GM18858 (cell line): ENCODE data around the gene NOXO1.
"Not testable (repeated sequence)": the region's sequence is repeated elsewhere in the genome, so short reads cannot be mapped to it uniquely, and the experiment has no call there.

Experiments
- ATAC-seq: cut with Tn5 transposase; IDR thresholded peaks from one replicate; pipeline ENCODE4 v1.9.1; 2021; ENCODE audit not compliant: unreplicated experiment

The NOXO1 gene

GRCh38 chr16:1942810-1943726, 38.2 kb downstream of the NOXO1 start, which contains the start of gene MSRB1:
MSRB1 (minus strand) TSS chr16:1943199; CDS start chr16:1943156, 43 bp downstream.
- peak; percentile 71 for ATAC-seq

- ATAC-seq, result no peak
These were observed 39.0 kb downstream of the NOXO1 start for GRCh38 chr16:1942047-1942809.

GRCh38 chr16:1941162-1942046, 39.9 kb downstream of the NOXO1 start:
- ATAC-seq, result no peak

GRCh38 chr16:1940273-1941161, 40.8 kb downstream of the NOXO1 start:
- no peak for ATAC-seq

- ATAC-seq, result not testable (repeated sequence)
These were observed 41.4 kb downstream of the NOXO1 start for GRCh38 chr16:1939833-1940232.

GRCh38 chr16:1938910-1939309, 42.4 kb downstream of the NOXO1 start:
- ATAC-seq, result no peak

- no peak for ATAC-seq
These were observed 43.0 kb downstream of the NOXO1 start for GRCh38 chr16:1938316-1938715.

GRCh38 chr16:1936945-1937479, 44.3 kb downstream of the NOXO1 start:
- no peak for ATAC-seq

GRCh38 chr16:1933097-1933661, 48.1 kb downstream of the NOXO1 start:
- ATAC-seq, result no peak

- ATAC-seq, result no peak
These were observed 48.9 kb downstream of the NOXO1 start for GRCh38 chr16:1932050-1933028.

GRCh38 chr16:1930338-1930720, 50.9 kb downstream of the NOXO1 start:
- no peak for ATAC-seq

GRCh38 chr16:1929578-1930337, 51.5 kb downstream of the NOXO1 start:
- peak; percentile 66 for ATAC-seq

GRCh38 chr16:1929105-1929504, 52.2 kb downstream of the NOXO1 start:
- ATAC-seq, result peak; percentile 10
